Hematopoietic multipotent progenitor cell treated with erythropoietin and hydrocortisone succinate and interleukin-3 and kit ligand, for 6 days (in vitro differentiated cells): ENCODE measurements around the gene GTF3C4.

ENCODE experiments used
- DNase-seq: peaks from one replicate; pipeline ENCODE4 v3.0.0-alpha.2; 2015

The GTF3C4 gene

GRCh38 chr9:132648685-132649084, 21.6 kb upstream of the GTF3C4 start:
- no peak for DNase-seq

- DNase-seq, result peak; percentile 61
Measured at GRCh38 chr9:132651259-132651658, 19.0 kb upstream of the GTF3C4 start.

GRCh38 chr9:132656299-132656698, 14.0 kb upstream of the GTF3C4 start:
- DNase-seq, result no peak

GRCh38 chr9:132662152-132662945, 7.9 kb upstream of the GTF3C4 start:
- no peak for DNase-seq

GRCh38 chr9:132663117-132663516, 7.1 kb upstream of the GTF3C4 start:
- DNase-seq, result no peak

- DNase-seq, result no peak
Measured at GRCh38 chr9:132663851-132664250, 6.4 kb upstream of the GTF3C4 start.

GRCh38 chr9:132669319-132669697, 956 bp upstream of the GTF3C4 start:
- peak; percentile 56 for DNase-seq

- peak; percentile 92 for DNase-seq
Measured at GRCh38 chr9:132669698-132670456, 387 bp upstream of the GTF3C4 start, which contains the start of gene DDX31. Gene DDX31 (minus strand): TSS chr9:132669983. CDS start chr9:132669934, 49 bp downstream.

- DNase-seq, result peak; percentile 40
Measured at GRCh38 chr9:132671620-132672412, 1.6 kb downstream of the GTF3C4 start.

GRCh38 chr9:132672413-132672690, 2.1 kb downstream of the GTF3C4 start:
- no peak for DNase-seq

- DNase-seq, result peak; percentile 83
Measured at GRCh38 chr9:132673355-132673754, 3.1 kb downstream of the GTF3C4 start.

- DNase-seq, result no peak
Measured at GRCh38 chr9:132674485-132674884, 4.2 kb downstream of the GTF3C4 start.

GRCh38 chr9:132677976-132678375, 7.7 kb downstream of the GTF3C4 start:
- DNase-seq, result no peak

- no peak for DNase-seq
Measured at GRCh38 chr9:132679946-132680625, 9.8 kb downstream of the GTF3C4 start.

- DNase-seq, result no peak
Measured at GRCh38 chr9:132681561-132681960, 11.3 kb downstream of the GTF3C4 start.

GRCh38 chr9:132683873-132684272, 13.6 kb downstream of the GTF3C4 start:
- no peak for DNase-seq

GRCh38 chr9:132690696-132691095, 20.4 kb downstream of the GTF3C4 start:
- DNase-seq, result no peak

- DNase-seq, result peak; percentile 68
Measured at GRCh38 chr9:132694144-132694543, 23.9 kb downstream of the GTF3C4 start.

GRCh38 chr9:132697230-132697629, 27.0 kb downstream of the GTF3C4 start:
- DNase-seq, result peak; percentile 20

- peak; percentile 21 for DNase-seq
Measured at GRCh38 chr9:132698989-132699388, 28.7 kb downstream of the GTF3C4 start.

GRCh38 chr9:132699956-132700355, 29.7 kb downstream of the GTF3C4 start:
- no peak for DNase-seq

- no peak for DNase-seq
Measured at GRCh38 chr9:132702254-132702653, 32.0 kb downstream of the GTF3C4 start.

GRCh38 chr9:132703336-132703735, 33.1 kb downstream of the GTF3C4 start:
- no peak for DNase-seq
